Measurements from ENCODE around the gene MACROH2A2.
"Not testable (repeated sequence)": the region's sequence is repeated elsewhere in the genome, so short reads cannot be mapped to it uniquely, and the experiment has no call there.

The MACROH2A2 gene

GRCh38 chr10:70106958-70107791, 54.5 kb downstream of the MACROH2A2 start:
- DNase-seq = no peak

GRCh38 chr10:70109064-70109729, 56.6 kb downstream of the MACROH2A2 start:
- no peak for DNase-seq

GRCh38 chr10:70111496-70111895, 58.9 kb downstream of the MACROH2A2 start:
- no peak for DNase-seq

GRCh38 chr10:70112071-70112470, 59.4 kb downstream of the MACROH2A2 start:
- no peak for DNase-seq

- DNase-seq = no peak
Observed at GRCh38 chr10:70114902-70115301, 62.3 kb downstream of the MACROH2A2 start.

- no peak for DNase-seq
Observed at GRCh38 chr10:70115948-70116682, 63.5 kb downstream of the MACROH2A2 start.

- DNase-seq = no peak
Observed at GRCh38 chr10:70117646-70118045, 65.0 kb downstream of the MACROH2A2 start.

- DNase-seq = no peak
Observed at GRCh38 chr10:70118196-70118595, 65.5 kb downstream of the MACROH2A2 start.

- no peak for DNase-seq
Observed at GRCh38 chr10:70119197-70119596, 66.6 kb downstream of the MACROH2A2 start.

GRCh38 chr10:70119623-70120022, 67.0 kb downstream of the MACROH2A2 start:
- no peak for DNase-seq

- DNase-seq = no peak
Observed at GRCh38 chr10:70120417-70120816, 67.8 kb downstream of the MACROH2A2 start.

- DNase-seq = no peak
Observed at GRCh38 chr10:70121281-70121949, 68.8 kb downstream of the MACROH2A2 start.

GRCh38 chr10:70122742-70123141, 70.1 kb downstream of the MACROH2A2 start:
- DNase-seq = peak; percentile 80

- not testable (repeated sequence) for DNase-seq
Observed at GRCh38 chr10:70123166-70123565, 70.5 kb downstream of the MACROH2A2 start.

- DNase-seq = no peak
Observed at GRCh38 chr10:70123817-70124216, 71.2 kb downstream of the MACROH2A2 start.

- no peak for DNase-seq
Observed at GRCh38 chr10:70124415-70124814, 71.8 kb downstream of the MACROH2A2 start.

- DNase-seq = no peak
Observed at GRCh38 chr10:70124918-70125317, 72.3 kb downstream of the MACROH2A2 start.

- DNase-seq = peak; percentile 49
Observed at GRCh38 chr10:70125918-70126552, 73.4 kb downstream of the MACROH2A2 start.

- no peak for DNase-seq
Observed at GRCh38 chr10:70126700-70127395, 74.2 kb downstream of the MACROH2A2 start.

- DNase-seq = no peak
Observed at GRCh38 chr10:70130878-70131559, 78.4 kb downstream of the MACROH2A2 start.

GRCh38 chr10:70131560-70131937, 78.9 kb downstream of the MACROH2A2 start:
- DNase-seq = no peak
